OCI-LY1 (cell line): ENCODE results near the gene ANXA2R.

Experiments
- EZH2 ChIP-seq: fragments of 200-600 bp; sonication (generic), shearing (Covaris generic); IDR thresholded peaks from 2 replicates; pipeline ENCODE4 v1.8.0; 2017; ENCODE audit warnings: borderline replicate concordance, mixed run types, mild to moderate bottlenecking, antibody characterized with exemption, low read length, moderate library complexity, mixed read lengths
- TF ChIP-seq, protein P1 (sequence below): fragments of 200-600 bp; sonication (generic), shearing (Covaris generic); IDR thresholded peaks from 2 replicates; pipeline ENCODE4 v1.5.1; 2017; ENCODE audit warnings: mild to moderate bottlenecking, antibody characterized with exemption, low read length, moderate library complexity, mixed read lengths

- TF ChIP-seq, protein P1, sequence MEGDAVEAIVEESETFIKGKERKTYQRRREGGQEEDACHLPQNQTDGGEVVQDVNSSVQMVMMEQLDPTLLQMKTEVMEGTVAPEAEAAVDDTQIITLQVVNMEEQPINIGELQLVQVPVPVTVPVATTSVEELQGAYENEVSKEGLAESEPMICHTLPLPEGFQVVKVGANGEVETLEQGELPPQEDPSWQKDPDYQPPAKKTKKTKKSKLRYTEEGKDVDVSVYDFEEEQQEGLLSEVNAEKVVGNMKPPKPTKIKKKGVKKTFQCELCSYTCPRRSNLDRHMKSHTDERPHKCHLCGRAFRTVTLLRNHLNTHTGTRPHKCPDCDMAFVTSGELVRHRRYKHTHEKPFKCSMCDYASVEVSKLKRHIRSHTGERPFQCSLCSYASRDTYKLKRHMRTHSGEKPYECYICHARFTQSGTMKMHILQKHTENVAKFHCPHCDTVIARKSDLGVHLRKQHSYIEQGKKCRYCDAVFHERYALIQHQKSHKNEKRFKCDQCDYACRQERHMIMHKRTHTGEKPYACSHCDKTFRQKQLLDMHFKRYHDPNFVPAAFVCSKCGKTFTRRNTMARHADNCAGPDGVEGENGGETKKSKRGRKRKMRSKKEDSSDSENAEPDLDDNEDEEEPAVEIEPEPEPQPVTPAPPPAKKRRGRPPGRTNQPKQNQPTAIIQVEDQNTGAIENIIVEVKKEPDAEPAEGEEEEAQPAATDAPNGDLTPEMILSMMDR, result no peak
- no peak for TF ChIP-seq EZH2
Observed at GRCh38 chr5:43046474-43046873, 6.4 kb upstream of the ANXA2R start.
